Type B pancreatic cell (in vitro differentiated cells): ENCODE results near the gene TRA2A. TPM values are rescaled to one million over a fixed set of nuclear protein-coding genes. Genes with fewer than 3 reads are reported as not detected.

Experiments
- DNase-seq: peaks from one replicate; pipeline ENCODE4 v3.0.0; 2021; ENCODE audit warnings: mixed read lengths; ENCODE audit not compliant: unreplicated experiment; ENCODE audit errors: extremely low spot score
- H3K27ac Mint-ChIP-seq: 2 replicates; pipeline ENCODE4 v1.8.0; 2021; ENCODE audit warnings: mild to moderate bottlenecking, mixed read lengths
- H3K27me3 Mint-ChIP-seq: 2 replicates; pipeline ENCODE4 v1.8.0; 2021; ENCODE audit warnings: mixed read lengths
- H3K36me3 Mint-ChIP-seq: 2 replicates; pipeline ENCODE4 v1.8.0; 2021; ENCODE audit warnings: mixed read lengths
- H3K4me1 Mint-ChIP-seq: one replicate; pipeline ENCODE4 v1.8.0; 2021; ENCODE audit warnings: mixed read lengths; ENCODE audit not compliant: unreplicated experiment
- H3K4me3 Mint-ChIP-seq: 2 replicates; pipeline ENCODE4 v1.8.0; 2021; ENCODE audit warnings: mild to moderate bottlenecking, mixed read lengths
- H3K9me3 Mint-ChIP-seq: 2 replicates; pipeline ENCODE4 v1.8.0; 2021; ENCODE audit warnings: mixed read lengths
- total RNA-seq: library from RNA; stranded (reverse); gene quantifications from 2 replicates; pipeline ENCODE4 v1.2.1, GENCODE V29; 2021; ENCODE audit warnings: low replicate concordance
- TF ChIP-seq, protein P1 (sequence below): fragments of 200-600 bp; sonication (generic); conservative IDR thresholded peaks from 2 replicates; pipeline ENCODE4 v1.5.0; 2021; ENCODE audit warnings: antibody characterized with exemption, mild to moderate bottlenecking

Gene TRA2A
- total RNA-seq, 1 donor from 2014 or later: 116 TPM

DNA sequence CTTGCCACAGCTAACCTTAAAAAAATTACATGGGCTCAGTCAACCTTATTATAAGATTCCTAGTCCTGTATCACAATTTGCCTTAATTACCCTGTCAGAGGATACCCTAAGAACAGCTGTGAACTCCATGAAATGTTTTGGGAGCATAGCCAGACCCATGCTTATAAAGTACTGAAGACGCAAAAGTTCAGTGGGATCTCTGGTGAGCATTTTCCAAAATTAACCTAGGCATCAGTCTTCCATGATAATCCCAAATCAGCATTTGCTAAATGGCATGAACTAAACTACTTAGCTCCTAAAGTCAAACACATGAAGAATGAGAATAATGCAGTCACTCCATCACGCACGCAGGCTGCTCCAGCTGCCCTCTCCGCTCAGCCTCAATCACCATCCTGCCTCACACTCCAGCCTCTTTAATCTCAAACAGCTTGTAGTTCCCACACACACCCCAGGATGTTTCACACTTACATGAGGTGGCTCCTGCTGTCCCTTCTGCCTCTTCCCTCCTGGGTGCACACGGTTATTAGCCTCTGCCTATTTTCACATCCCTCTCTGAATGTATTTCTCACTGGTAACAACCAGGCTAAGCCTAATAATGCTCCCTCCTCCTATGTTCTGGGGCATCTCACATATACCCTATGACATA lies 76.8 kb downstream of the TRA2A start:
- Mint-ChIP-seq H3K9me3 (no peaks in the 10 kb centered on the region), H3K36me3 (peaks cover 37% of the 10 kb centered on the region), H3K4me3 (no peak overlapping the region), H3K27me3 (no peaks in the 10 kb centered on the region), H3K27ac (peak overlapping the region; percentile 61), H3K4me1 (peaks cover 31% of the 10 kb centered on the region)
- DNase-seq: no peak
- TF ChIP-seq, protein P1, sequence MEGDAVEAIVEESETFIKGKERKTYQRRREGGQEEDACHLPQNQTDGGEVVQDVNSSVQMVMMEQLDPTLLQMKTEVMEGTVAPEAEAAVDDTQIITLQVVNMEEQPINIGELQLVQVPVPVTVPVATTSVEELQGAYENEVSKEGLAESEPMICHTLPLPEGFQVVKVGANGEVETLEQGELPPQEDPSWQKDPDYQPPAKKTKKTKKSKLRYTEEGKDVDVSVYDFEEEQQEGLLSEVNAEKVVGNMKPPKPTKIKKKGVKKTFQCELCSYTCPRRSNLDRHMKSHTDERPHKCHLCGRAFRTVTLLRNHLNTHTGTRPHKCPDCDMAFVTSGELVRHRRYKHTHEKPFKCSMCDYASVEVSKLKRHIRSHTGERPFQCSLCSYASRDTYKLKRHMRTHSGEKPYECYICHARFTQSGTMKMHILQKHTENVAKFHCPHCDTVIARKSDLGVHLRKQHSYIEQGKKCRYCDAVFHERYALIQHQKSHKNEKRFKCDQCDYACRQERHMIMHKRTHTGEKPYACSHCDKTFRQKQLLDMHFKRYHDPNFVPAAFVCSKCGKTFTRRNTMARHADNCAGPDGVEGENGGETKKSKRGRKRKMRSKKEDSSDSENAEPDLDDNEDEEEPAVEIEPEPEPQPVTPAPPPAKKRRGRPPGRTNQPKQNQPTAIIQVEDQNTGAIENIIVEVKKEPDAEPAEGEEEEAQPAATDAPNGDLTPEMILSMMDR: no peak

Other genes starting within 250 kb of the TRA2A start
- 50.0 and 50.5 TPM in 2 replicates for gene MALSU1, start 232.6 kb downstream of the TRA2A start, total RNA-seq
- 99.3 and 107 TPM in 2 replicates for gene IGF2BP3, start 61.5 kb downstream of the TRA2A start, total RNA-seq
- 11.1 and 15.2 TPM in 2 replicates for gene CCDC126, start 65.4 kb upstream of the TRA2A start, total RNA-seq
- 8.2 and 11.7 TPM in 2 replicates for gene FAM221A, start 148.2 kb upstream of the TRA2A start, total RNA-seq
- gene STK31, start 178.2 kb upstream of the TRA2A start, total RNA-seq: 0.43 and 0.74 TPM in 2 replicates